HG03521 (cell line): ENCODE measurements around the gene CPHXL2.

Experiments
- ATAC-seq: cut with Tn5 transposase; IDR thresholded peaks from one replicate; pipeline ENCODE4 v1.9.1; 2021; ENCODE audit warnings: mild to moderate bottlenecking, moderate library complexity; ENCODE audit not compliant: unreplicated experiment

The CPHXL2 gene

GRCh38 chr16:75644240-75645012 is 32.4 kb downstream of the CPHXL2 start:
- no peak for ATAC-seq

- no peak for ATAC-seq
These were observed 36.2 kb downstream of the CPHXL2 start for GRCh38 chr16:75640598-75640997.

GRCh38 chr16:75635036-75635435 is 41.8 kb downstream of the CPHXL2 start:
- no peak for ATAC-seq

GRCh38 chr16:75632857-75633256 is 44.0 kb downstream of the CPHXL2 start:
- no peak for ATAC-seq

- no peak for ATAC-seq
These were observed 46.8 kb downstream of the CPHXL2 start for GRCh38 chr16:75630052-75630451.

- ATAC-seq: no peak
These were observed 47.7 kb downstream of the CPHXL2 start for GRCh38 chr16:75629132-75629531.

- ATAC-seq: no peak
These were observed 48.5 kb downstream of the CPHXL2 start for GRCh38 chr16:75628351-75628750.

- ATAC-seq: no peak
These were observed 49.0 kb downstream of the CPHXL2 start for GRCh38 chr16:75627851-75628250.

- no peak for ATAC-seq
These were observed 50.0 kb downstream of the CPHXL2 start for GRCh38 chr16:75626806-75627205.

- no peak for ATAC-seq
These were observed 51.9 kb downstream of the CPHXL2 start for GRCh38 chr16:75624921-75625334.

- ATAC-seq: peak; percentile 90
These were observed 53.8 kb downstream of the CPHXL2 start, which contains the start of gene ADAT1 for GRCh38 chr16:75622761-75623605. ADAT1 (minus strand) TSS chr16:75623281; CDS start chr16:75620799, 2,482 bp downstream.

GRCh38 chr16:75621170-75621477 is 55.7 kb downstream of the CPHXL2 start:
- no peak for ATAC-seq

- ATAC-seq: no peak
These were observed 56.3 kb downstream of the CPHXL2 start for GRCh38 chr16:75620326-75621169.

- no peak for ATAC-seq
These were observed 58.0 kb downstream of the CPHXL2 start for GRCh38 chr16:75618780-75619179.

GRCh38 chr16:75617121-75617520 is 59.7 kb downstream of the CPHXL2 start:
- no peak for ATAC-seq

- ATAC-seq: no peak
These were observed 60.2 kb downstream of the CPHXL2 start for GRCh38 chr16:75616521-75617010.

GRCh38 chr16:75615619-75616018 is 61.2 kb downstream of the CPHXL2 start:
- ATAC-seq: no peak

GRCh38 chr16:75614066-75614897 is 62.5 kb downstream of the CPHXL2 start:
- ATAC-seq: no peak
